Measurements from ENCODE around the gene P2RX1. TPM values are rescaled to one million over a fixed set of nuclear protein-coding genes. Genes with fewer than 3 reads are reported as not detected.

Gene P2RX1
- total RNA-seq, 2 donors from 2014 or later, result 71.0 to 115 TPM

GRCh38 chr17:3913531-3914311 lies 2.5 kb downstream of the P2RX1 start:
- intact Hi-C loops (cut with DNase I), result loop anchor here (2.0 to 10.0 kb wide), 3 partner anchors 61 to 94 kb away; no protein-coding TSS in a partner anchor
- DNase-seq (ENCODE audit: low spot score), result peak; percentile 94

- intact Hi-C loops (cut with DNase I), result loop anchor here (5.0 to 10.0 kb wide), 2 partner anchors 92 to 94 kb away; no protein-coding TSS in a partner anchor
- no peak for DNase-seq (ENCODE audit: low spot score)
Measured at GRCh38 chr17:3912827-3913226, 3.4 kb downstream of the P2RX1 start.

- intact Hi-C loops (cut with DNase I), result loop anchor here (5.0 to 10.0 kb wide), 2 partner anchors 93 to 96 kb away; no protein-coding TSS in a partner anchor
- DNase-seq (ENCODE audit: low spot score), result peak; percentile 85
Measured at GRCh38 chr17:3911271-3912053, 4.8 kb downstream of the P2RX1 start.

GRCh38 chr17:3910420-3911270 lies 5.6 kb downstream of the P2RX1 start:
- intact Hi-C loops (cut with DNase I), result loop anchor here (5.0 to 10.0 kb wide), 2 partner anchors 94 to 97 kb away; no protein-coding TSS in a partner anchor
- no peak for DNase-seq (ENCODE audit: low spot score)

GRCh38 chr17:3909257-3909656 lies 7.0 kb downstream of the P2RX1 start:
- intact Hi-C loops (cut with DNase I), result no loop called here
- no peak for DNase-seq (ENCODE audit: low spot score)

- intact Hi-C loops (cut with DNase I), result no loop called here
- no peak for DNase-seq (ENCODE audit: low spot score)
Measured at GRCh38 chr17:3907483-3908216, 8.6 kb downstream of the P2RX1 start.

- intact Hi-C loops (cut with DNase I), result no loop called here
- DNase-seq (ENCODE audit: low spot score), result no peak
Measured at GRCh38 chr17:3906881-3907280, 9.4 kb downstream of the P2RX1 start.

- intact Hi-C loops (cut with DNase I), result no loop called here
Measured at GRCh38 chr17:3905017-3905520, 11.2 kb downstream of the P2RX1 start.

GRCh38 chr17:3904501-3904900 lies 11.8 kb downstream of the P2RX1 start:
- intact Hi-C loops (cut with DNase I), result no loop called here
- DNase-seq (ENCODE audit: low spot score), result no peak

More at GRCh38 chr17:3905017-3905520, 11.2 kb downstream of the P2RX1 start:
- no peak for DNase-seq (ENCODE audit: low spot score)

- DNase-seq (ENCODE audit: low spot score), result no peak
- intact Hi-C loops (cut with DNase I), result no loop called here
Measured at GRCh38 chr17:3903881-3904290, 12.4 kb downstream of the P2RX1 start.

GRCh38 chr17:3903051-3903825 lies 13.0 kb downstream of the P2RX1 start:
- intact Hi-C loops (cut with DNase I), result no loop called here
- DNase-seq (ENCODE audit: low spot score), result no peak

GRCh38 chr17:3900646-3901045 lies 15.6 kb downstream of the P2RX1 start:
- intact Hi-C loops (cut with DNase I), result no loop called here
- DNase-seq (ENCODE audit: low spot score), result no peak

GRCh38 chr17:3897731-3898130 lies 18.5 kb downstream of the P2RX1 start:
- DNase-seq (ENCODE audit: low spot score), result no peak
- intact Hi-C loops (cut with DNase I), result no loop called here

- no peak for DNase-seq (ENCODE audit: low spot score)
Measured at GRCh38 chr17:3896968-3897235, 19.4 kb downstream of the P2RX1 start.

GRCh38 chr17:3896108-3896967 lies 19.9 kb downstream of the P2RX1 start:
- intact Hi-C loops (cut with DNase I), result no loop called here
- DNase-seq (ENCODE audit: low spot score), result no peak

More at GRCh38 chr17:3896968-3897235, 19.4 kb downstream of the P2RX1 start:
- intact Hi-C loops (cut with DNase I), result no loop called here

- no peak for DNase-seq (ENCODE audit: low spot score)
- intact Hi-C loops (cut with DNase I), result no loop called here
Measured at GRCh38 chr17:3895354-3895753, 20.9 kb downstream of the P2RX1 start.

GRCh38 chr17:3894911-3895343 lies 21.3 kb downstream of the P2RX1 start:
- no peak for DNase-seq (ENCODE audit: low spot score)
- intact Hi-C loops (cut with DNase I), result no loop called here
